Activated T-helper 1 cell treated with anti-CD3 and anti-CD28 coated beads, Interleukin-2, amount 50 U/mL, for 16 hours (primary cell): ENCODE data around the gene GPX4.
A peak's percentile ranks its signal among the peaks of the same experiment; 100 is the strongest.

Source experiments
- DNase-seq, 2 donors: peaks; one replicate each; pipeline ENCODE4 v3.0.0-alpha.2; 2020; ENCODE audit warnings: low read depth in 1 of 2, low spot score in 1 of 2

GPX4 gene

DNA sequence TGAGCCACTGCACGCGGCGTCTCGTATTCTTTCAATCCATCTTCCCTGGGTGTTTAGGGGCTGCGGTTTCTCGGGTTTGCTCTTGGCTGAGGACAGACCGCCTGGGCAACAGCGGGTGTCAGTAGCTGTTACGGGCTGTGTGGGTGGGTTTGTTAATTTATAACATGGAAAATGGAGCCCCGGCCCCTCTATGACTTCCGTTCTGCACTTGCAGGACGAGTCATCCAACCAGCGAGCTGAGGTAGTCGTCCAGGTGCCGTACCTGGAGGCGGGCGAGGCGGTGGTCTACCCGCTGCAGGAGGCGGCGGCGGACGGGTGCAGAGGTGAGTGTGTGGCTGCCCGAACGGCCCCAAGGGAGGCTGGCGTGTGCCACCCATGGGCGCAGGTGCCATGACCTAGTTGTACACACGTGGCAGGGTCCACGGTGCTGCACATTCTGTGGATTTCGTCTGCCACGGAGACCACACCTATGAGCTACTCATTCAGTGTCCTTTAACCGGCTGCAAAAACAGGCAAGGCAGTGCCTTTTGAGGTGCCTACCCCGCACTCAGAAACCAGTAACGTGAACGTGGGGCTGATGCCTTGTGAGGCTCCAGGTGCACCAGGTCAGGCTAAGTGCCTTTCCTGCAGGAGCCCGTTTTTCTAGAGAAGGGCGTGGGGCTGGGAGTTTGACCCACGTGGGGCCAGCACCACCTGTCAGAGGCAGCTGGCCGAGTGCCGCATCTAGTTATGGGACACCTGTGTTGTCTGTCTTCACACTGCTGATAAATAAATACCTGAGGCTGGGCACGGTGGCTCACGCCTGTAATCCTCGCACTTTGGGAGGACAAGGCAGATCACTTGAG is 19.5 kb upstream of the GPX4 start:
- DNase-seq = no peak

DNA sequence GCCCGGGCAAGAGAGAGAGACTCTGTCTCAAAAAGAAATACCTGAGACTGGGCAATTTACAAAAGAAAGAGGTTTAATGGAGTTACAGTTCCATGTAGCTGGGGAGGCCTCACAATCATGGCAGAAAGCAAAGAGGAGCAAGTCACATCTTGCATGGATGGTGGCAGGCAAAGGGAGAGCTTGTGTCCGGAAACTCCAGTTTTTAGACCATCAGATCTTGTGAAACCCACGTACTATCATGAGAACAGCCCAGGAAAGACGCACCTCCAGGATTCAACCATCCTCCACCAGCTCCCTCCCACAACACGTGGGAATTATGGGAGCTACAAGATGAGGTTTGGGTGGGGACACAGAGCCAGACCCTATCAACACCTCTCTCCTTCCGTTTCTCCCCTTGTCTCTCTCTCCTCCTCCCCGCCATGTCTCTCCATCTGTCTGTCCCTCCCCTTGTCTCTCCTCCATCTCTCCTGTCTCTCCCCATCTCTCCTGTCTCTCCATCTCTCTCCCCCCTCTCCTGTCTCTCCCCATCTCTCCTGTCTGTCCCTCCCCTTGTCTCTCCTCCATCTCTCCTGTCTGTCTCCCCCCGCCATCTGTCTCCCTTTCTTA is 18.6 kb upstream of the GPX4 start:
- no peak for DNase-seq

DNA sequence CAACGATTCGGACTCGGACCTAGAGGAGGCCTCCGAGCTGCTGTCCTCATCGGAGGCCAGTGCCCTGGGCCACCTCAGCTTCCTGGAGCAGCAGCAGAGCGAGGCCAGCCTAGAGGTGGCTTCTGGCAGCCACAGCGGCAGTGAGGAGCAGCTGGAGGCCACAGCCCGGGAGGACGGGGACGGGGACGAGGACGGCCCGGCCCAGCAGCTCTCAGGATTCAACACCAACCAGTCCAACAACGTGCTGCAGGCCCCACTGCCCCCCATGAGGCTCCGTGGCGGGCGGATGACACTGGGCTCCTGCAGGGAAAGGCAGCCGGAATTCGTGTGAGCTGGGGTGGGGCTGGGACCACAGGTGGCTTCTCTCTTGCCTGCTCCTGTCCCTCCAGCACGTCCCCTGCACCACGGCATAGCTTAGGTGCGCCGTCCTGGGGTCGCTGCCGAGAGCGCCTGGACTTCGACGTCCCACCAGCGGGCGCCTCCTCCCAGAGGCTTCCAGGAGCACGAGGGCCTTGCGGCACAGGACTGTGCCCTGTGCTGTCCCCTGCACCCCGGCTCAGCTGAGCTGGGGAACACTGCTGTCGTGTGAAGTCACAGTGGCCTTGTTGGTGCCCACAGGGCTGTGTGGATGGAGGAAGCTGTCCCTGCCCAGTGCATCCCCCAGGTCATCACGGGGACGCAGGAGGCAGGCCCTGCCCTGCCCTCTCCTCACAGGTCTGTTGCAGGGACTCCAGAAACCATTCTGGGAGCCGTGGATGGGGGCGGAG is 17.9 kb upstream of the GPX4 start:
- DNase-seq = no peak

DNA sequence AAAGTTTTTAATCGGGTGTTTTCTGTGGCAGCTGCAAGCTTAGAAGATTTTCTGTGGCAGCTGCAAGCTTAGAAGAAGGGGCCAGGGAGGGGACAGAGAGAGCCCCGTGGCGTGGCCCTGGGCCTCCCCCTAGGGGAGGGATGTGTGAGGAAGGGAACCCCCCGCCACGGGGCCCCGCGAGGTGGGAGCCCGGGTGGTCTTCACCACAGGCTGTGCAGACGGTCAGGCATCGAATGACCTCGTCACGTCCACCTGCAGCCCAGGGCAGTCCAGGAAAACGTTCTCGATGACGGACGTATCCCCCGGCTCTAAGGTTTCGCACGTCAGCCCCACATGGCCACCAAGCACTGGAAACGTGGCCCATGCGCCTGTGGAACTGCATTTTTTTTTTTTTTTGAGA is 17.2 kb upstream of the GPX4 start:
- DNase-seq = no peak

DNA sequence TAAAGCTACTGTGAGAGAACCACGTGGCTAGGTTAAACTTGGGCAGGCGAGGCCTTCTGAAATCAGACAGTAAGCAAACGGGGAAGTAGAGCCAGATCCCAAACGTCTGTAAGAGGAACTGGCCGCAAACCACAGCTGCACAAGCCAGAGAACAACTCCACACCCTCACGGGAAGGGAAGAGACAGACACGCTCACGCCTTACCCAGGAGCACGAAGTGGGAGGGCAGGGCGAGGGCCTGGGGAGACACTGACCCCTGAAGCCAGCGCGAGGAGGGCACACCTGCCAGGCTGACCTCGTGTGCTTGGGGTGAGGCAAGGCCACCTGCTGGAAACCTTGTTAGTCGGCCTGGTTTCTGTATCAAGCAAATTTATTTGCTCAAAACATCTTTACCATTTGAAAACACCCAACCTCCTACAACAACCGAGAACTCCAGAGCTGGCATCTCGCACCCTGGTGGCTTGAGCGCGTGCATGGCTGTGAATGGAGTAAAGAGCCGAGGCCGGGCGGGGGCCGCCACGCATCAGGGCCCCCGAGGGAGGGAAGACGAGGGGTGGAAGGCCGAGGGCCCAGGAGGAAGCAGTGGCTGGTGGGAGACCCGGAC is 15.9 kb upstream of the GPX4 start:
- DNase-seq = no peak

DNA sequence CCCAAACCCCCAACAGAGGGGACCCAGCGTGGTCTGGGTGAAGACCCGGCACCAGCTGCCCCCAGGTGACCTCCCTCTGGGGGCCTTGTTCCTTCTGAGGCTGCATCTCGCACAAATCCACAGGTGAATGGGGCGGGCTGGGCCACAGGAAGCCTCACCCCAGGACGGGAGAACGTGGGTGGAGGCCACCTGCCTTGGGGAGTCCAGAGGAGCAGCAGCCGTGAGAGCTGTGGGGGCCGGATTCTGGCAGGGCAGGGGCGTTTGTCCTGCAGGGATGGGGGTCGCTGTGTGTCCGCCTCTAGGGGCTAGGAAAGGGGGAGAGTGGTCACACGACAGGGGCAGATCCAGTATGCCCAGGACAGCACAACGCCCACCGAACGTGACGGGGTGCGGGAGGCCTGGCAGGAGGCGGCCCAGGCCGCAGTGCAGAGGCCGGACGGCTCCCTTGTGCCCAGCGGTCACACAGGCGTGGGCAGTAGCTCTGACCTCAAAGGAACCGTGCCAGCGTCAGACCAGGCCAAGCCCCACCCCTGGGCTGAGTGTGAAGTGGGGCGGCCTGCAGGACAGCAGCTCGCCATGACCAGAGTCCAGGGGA is 15.3 kb upstream of the GPX4 start:
- DNase-seq = no peak

DNA sequence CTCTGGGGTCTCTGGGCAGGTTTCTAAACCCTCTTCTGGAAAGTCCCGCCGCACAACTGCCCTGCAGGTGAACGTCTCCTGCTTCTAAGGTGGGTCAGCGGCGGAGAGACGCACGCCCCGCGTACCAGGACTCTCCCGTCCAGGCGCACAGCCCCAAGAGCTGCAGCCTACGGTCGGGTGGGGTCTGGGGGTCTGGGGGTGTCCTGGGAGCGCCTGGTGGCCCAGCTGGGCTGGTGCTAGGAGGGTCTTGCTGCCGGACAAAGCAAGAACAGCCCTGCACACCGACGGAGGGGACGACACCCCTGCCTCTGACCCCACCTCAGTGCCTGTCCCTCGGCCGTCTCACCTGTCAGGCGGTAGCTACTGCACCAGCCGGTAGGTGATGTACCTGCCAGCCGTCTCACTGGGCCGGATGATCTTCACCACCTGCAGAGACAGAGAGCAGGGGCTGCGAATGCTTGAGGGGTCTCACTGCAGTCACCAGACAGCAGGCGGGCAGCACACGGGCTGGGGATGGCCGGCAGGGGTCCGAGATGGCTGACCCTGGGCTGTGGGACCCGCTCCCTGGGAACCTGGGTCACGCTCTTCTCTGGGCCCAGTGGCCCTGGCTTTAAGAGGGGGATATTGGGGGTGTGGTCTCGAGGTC is 14.5 kb upstream of the GPX4 start:
- DNase-seq = no peak

DNA sequence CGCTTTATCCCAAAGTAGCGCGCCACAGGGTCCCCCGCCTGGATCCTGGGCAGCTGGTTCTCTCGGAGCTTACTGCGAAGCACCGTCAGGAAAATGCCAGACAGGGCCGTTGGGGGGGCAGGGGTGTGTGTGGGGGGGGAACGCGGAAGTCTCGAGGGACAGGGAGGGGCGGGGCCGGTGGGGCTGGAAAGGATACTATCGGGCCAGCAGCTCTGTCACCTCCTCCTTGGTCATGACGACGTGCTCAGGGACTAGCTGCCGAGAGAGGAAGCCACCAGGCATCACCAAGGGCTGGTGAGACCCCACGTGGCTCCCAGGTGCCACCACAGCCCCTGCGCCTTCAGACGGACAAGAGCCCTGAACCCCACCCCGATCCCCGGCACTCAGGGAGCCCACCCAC is 13.9 kb upstream of the GPX4 start:
- no peak for DNase-seq

DNA sequence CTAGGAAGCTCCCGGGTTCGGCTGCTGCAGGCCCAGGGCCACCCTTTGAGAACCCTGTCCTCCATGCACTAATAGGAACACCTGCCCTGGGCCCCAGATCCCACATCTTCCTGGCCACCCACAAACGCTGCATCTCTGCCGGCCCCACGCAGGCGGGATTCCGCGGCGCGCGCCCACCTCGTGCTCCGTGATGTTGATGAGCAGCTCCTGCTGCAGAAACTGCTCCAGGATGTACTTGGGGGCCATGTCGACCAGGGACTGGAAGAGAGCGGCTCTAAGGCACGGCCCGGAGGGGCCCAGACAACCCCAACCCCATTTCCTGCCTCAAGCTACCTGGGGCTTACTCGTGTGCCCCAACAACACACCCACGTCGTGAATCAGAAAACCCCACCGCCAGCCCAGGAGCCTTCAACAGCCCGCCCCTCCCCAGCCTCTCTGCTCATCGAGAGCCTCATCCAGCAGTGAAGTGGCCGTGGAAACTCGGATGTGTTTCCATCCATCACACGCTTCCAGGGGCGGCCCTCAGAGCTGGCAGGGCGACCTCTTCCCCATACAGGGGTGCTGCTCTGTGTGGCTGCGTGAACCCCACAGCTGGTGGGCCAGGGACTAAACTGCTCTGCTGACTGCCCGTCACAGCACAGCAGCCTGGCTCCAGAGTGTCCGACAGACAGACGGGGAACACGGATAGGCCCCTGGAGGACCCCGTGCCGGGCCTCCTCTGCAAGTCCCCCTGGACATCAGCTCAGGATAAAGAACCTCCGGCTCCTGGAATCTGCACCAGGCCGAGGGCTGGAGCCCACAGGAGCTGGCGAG is 12.9 kb upstream of the GPX4 start:
- DNase-seq = no peak

DNA sequence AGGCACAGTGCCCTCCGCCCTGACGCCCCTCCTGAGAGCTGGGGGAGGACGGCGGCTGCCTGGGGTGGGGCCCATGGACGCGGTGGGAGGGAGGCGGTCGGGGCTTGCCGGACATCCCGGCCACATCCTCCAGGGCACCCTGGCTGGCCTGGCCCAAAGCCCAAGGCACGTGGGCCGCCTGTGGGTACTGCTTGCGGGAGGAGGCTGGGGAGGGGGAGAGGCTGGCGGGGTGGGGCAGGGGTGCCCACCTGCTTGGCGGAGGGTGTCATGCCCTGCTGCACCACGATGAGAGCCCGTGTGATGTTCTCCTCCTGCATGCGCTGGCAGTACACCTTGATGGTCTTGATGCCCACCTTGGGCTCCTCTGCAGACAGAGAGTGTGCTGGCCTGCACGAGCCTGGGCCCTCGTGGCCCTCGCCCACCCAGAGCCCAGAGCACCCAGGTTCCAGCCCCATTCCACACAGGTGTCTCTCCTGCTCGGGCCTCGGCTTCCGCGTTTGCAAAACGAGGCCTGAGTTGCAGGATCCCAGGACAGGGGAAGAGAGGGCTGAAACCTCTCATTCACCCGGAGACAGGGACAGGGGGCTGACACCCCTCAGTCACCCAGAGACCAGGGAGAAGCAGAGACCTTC is 12.1 kb upstream of the GPX4 start:
- no peak for DNase-seq

DNA sequence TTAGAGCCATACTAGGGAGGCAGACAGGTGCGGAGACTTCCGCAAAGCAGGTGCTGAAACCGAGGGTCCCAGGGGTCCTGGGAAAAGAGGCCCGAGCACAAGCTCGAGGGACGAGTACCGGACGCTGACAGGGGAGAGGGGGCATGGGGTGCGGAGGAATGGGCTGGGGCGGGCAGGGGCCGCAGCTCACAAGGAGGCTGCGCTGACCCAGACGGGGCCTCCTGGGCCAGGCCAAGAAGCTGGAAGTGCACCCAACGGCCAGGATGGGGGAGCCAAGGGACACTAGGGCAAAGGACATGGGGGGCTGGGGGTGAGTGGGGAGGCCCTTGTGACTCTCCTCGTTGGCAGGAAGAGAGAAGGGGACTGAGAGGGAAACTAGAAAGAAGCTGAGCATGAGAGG is 10.5 kb upstream of the GPX4 start:
- DNase-seq = no peak

DNA sequence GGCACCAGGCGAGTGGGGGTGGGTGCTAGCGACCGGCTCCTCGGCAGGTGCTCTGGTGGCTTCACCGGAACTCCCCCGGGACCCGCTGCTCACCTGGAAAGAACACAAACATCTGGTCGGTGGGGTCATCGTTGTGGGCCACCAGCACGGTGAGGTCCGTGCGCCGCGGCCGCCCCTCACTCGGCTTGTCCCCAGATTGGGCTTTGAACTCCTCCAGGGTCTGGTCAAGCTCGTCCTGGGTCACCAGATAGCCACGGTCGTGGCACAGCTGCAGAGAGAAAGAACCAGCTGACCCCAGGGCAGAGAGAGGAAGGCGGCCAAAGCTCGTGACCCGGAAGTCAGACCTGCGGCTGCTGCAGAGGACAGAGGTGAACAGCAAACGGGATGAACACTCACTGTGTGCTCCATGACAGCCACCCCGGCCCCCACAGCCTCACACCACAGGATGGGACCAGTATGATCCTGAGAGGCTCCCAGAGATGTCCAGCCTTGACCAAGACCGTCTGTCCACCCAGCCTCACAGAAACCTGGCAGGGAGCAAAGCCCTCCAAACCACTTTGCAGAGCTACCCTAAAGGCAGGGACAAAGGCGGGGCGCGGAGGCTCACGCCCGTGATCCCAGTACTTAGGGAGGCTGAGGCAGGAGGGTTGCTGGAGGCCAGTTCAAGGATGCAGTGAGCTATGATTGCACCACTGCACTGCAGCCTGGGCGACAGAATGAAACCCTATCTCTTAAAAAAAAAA is 9.8 kb upstream of the GPX4 start:
- DNase-seq = no peak

DNA sequence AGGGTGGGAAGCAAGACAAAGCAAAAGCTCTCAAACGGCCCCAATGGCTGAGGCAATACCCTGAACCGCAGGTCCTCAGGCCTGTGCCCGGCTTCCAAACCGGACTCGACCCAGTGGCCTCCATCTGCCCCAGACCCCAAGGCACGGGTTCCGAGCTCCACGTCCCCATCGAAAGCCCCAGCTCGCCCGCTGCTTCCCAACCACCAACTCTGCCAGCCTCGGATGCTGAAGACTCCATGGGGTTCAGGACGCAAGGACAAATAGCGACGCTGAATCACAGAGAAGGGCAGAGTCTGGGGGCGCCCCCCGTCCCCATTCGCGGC is 9.2 kb upstream of the GPX4 start:
- DNase-seq = no peak

DNA sequence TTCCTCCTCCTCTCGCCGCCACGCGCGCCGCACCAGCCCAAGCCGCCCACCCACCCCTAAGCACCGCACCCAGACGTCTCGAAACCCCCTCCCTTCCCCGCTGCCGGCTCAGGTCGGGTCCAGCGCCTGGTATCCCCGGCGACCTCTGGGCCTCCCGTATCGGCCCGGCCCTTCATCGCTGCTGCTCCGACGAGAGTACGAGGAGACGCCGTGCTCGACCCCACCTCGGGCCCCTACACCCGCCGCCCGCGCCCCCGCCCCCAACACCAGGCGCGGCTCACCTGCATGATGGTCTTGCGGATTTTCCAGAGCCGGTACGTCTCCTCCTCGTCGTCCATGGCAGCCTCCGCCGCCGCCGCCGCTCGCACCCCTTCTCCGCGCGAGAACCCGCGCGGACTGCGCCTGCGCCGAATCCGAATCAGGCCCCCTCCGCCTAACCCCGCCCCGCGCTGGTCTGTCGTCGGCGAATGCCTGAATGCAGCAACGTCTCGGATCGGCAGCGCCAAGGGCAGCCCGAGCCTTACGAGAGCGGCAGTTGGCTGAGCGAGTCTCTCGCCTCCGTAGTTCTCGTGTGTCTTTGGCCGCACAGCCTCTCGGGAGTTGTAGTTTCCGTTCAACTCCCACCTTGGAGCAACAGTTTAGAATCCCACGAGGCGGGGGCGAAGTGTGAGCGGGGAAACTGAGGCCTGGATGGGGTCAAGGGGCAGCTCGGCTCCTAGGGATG is 8.7 kb upstream of the GPX4 start, which contains the start of gene POLR2E:
POLR2E (minus strand) TSS at position 398 of the 724 bp plus-strand sequence; CDS start at position 338, 60 bp downstream.
- DNase-seq = peak; percentile 94 to 97

DNA sequence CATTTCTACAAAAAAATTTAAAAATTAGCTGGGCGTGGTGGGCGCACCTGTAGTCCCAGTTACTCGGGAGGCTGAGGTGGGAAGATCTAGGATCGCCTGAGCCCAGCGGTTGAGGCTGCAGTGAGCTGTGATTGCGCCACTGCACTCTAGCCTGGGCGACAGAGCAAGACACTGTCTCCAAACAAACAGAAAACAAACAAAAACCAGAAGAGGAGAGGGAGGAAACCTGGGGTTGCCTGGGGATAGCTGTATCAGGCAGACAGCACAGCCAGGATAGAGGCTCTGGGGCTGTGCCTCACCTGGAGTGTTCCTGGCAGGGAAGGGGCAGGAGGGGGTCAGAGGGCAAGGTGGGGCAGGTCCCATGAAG is 6.0 kb upstream of the GPX4 start:
- no peak for DNase-seq

DNA sequence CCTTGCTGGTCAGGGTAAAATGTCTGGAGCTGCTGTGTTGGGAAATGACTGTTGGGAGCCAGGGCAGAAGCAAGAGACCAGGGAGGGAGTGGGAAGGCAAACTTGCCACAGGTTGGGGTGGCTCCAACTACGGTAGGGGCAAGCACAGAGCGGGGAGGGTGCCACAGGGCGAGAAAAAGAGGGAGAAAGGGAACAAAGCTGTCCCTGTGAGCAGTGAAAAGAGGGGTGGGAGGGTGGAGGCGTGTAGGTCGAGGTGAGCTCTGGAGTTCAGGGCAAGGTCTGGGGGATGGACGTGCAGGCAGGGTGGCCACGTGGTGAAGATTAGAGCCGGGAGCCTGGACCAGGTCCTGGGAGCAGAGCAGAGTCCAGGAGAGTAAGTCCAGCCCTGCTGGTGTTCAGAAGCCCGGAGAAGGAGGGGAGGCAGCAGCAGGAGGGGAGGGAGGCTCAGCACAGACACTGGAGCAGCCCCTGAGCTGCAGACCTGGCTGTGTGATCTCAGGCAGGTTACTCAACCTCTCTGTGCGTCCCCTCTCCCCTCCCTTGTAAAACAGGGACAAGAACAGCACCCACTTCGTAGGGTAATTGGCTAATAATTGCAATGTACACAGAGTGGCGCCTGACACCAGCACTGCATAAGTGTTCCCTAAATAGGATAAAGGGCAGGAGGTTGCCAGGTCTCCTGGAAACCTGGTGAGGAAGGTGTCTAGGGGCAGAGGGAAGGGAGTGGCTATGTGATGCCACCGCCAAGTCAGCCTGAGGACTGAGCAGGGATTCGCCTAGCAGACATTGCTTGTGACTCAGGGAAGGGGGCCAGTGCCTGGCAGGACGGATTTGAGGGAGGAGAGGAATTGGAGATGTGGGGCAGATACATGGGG is 5.4 kb upstream of the GPX4 start:
- DNase-seq = no peak

DNA sequence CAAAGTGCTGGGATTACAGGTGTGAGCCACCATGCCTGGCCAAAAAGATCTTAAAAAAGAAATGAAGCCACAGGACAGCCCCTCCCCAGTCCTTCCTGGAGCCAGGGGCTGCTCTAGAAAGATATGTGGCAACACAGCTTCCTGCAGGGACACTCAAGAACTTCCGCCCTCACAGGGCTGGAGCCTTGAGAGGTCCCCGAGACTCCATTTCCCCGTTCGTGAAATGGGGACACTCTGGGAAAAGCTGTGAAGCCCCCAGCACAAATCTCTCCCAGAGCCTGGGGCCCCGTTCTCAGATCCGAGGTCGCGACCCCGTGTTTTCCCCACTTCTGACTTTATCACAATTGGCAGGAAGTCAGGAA is 2.5 kb upstream of the GPX4 start:
- no peak for DNase-seq
